ENCODE results near the gene GRID1. TPM values are rescaled to one million over a fixed set of nuclear protein-coding genes. Genes with fewer than 3 reads are reported as not detected.

Gene GRID1
- total and polyA plus RNA-seq, 9 of the 15 experiments (the other 6 are each of a cell fraction or from before 2014, with no cell fraction given) = 0.01 to 7.2 (median 1.2) TPM

- TF ChIP-seq, protein P1, sequence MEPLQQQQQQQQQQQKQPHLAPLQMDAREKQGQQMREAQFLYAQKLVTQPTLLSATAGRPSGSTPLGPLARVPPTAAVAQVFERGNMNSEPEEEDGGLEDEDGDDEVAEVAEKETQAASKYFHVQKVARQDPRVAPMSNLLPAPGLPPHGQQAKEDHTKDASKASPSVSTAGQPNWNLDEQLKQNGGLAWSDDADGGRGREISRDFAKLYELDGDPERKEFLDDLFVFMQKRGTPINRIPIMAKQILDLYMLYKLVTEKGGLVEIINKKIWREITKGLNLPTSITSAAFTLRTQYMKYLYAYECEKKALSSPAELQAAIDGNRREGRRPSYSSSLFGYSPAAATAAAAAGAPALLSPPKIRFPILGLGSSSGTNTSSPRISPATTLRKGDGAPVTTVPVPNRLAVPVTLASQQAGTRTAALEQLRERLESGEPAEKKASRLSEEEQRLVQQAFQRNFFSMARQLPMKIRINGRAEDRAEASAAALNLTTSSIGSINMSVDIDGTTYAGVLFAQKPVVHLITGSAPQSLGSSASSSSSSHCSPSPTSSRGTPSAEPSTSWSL (CRISPR knock-in tag; IDR thresholded peaks at IDR 0.05; ENCODE audit: borderline replicate concordance) = no peak
- TF ChIP-seq, protein P2, sequence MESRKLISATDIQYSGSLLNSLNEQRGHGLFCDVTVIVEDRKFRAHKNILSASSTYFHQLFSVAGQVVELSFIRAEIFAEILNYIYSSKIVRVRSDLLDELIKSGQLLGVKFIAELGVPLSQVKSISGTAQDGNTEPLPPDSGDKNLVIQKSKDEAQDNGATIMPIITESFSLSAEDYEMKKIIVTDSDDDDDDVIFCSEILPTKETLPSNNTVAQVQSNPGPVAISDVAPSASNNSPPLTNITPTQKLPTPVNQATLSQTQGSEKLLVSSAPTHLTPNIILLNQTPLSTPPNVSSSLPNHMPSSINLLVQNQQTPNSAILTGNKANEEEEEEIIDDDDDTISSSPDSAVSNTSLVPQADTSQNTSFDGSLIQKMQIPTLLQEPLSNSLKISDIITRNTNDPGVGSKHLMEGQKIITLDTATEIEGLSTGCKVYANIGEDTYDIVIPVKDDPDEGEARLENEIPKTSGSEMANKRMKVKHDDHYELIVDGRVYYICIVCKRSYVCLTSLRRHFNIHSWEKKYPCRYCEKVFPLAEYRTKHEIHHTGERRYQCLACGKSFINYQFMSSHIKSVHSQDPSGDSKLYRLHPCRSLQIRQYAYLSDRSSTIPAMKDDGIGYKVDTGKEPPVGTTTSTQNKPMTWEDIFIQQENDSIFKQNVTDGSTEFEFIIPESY (CRISPR knock-in tag; IDR thresholded peaks at IDR 0.05) = no peak
These were observed 307.6 kb downstream of the GRID1 start (continued) for GRCh38 chr10:86058964-86059363.

- H3K9me3 ChIP-seq (replicated peaks; ENCODE audit: control insufficient read depth, insufficient read depth, low read depth, low read length) = no peaks in the 10 kb centered on the region
- POLR2A ChIA-PET = interaction anchor here (0.6 to 1.1 kb wide), 2 partner anchors 8 to 218 kb away, joined by 3 to 4 read pairs; no protein-coding TSS in a partner anchor
- DNase-seq (ENCODE audit: extremely low read depth in 1 of 4, low spot score in 3 of 4) = no peak
- peaks cover 7 to 41% of the 10 kb centered on the region in 2 experiments; a peak in 4 of 5 replicates for H3K27me3 ChIP-seq (ENCODE audit: control insufficient read depth in 2 of 2, insufficient read depth in 2 of 2, low read length in 2 of 2)
- intact Hi-C loops (cut with micrococcal nuclease) (no loop called here), in situ Hi-C loops (cut with MboI) (no loop called here)
- CTCF ChIA-PET (ENCODE audit: low intra/inter-chr PET ratio) = no interaction called here
- H3K4me3 ChIP-seq = no peak overlapping the region
- H3K79me2 ChIP-seq (ENCODE audit: control insufficient read depth, insufficient read depth, low read length) = no peaks in the 10 kb centered on the region
- H3K36me3 ChIP-seq (ENCODE audit: control insufficient read depth, insufficient read depth, low read length) = no peaks in the 10 kb centered on the region
- no peak for FAIRE-seq
- H2AFZ ChIP-seq (ENCODE audit: low read depth, low read length) = no peak overlapping the region
- no peaks in the 10 kb centered on the region for H4K20me1 ChIP-seq (replicated peaks; ENCODE audit: control insufficient read depth, insufficient read depth, low read length)
- no peak for ATAC-seq
- H3K4me1 ChIP-seq (replicated peaks in 1 of 2; ENCODE audit: control insufficient read depth in 2 of 2, insufficient read depth in 2 of 2, low read length in 2 of 2) = no peaks in the 10 kb centered on the region
- 11% methylated on average over 5 of the region's 5 CpGs for WGBS (ENCODE audit: insufficient coverage, low coverage, missing lambda C conversion rate)
- H3K27ac ChIP-seq (ENCODE audit: extremely low read depth, low read depth, low read length) = no peak overlapping the region
- H3K9me1 ChIP-seq (ENCODE audit: control insufficient read depth, insufficient read depth, low read length) = no peaks in the 10 kb centered on the region
- no TSS peak for BruUV-seq (replicated peaks)
- no peak overlapping the region for H3K4me2 ChIP-seq (ENCODE audit: insufficient read depth, low read length)
- no peak overlapping the region for H3K9ac ChIP-seq (ENCODE audit: insufficient read depth in 1 of 2, low read depth in 2 of 2, low read length in 2 of 2)
- no peak for TF ChIP-seq TEAD4 (IDR thresholded peaks at IDR 0.05; ENCODE audit: low read length)
- no peak for TF ChIP-seq TEAD4 (CRISPR knock-in tag; IDR thresholded peaks at IDR 0.05; ENCODE audit: borderline replicate concordance)
- TF ChIP-seq HNRNPL (IDR thresholded peaks at IDR 0.05; ENCODE audit: low read depth, low read length) = no peak
- no peak for TF ChIP-seq NR1H2 (CRISPR knock-in tag; IDR thresholded peaks at IDR 0.05)
- no peak for TF ChIP-seq ARID2 (IDR thresholded peaks at IDR 0.05)
- TF ChIP-seq, protein P2 (CRISPR knock-in tag; IDR thresholded peaks at IDR 0.05) = no peak
- TF ChIP-seq TEAD1 (CRISPR knock-in tag; IDR thresholded peaks at IDR 0.05) = no peak
These were observed 308.9 kb downstream of the GRID1 start for GRCh38 chr10:86057708-86058107.
